Activated CD4-positive, alpha-beta memory T cell treated with anti-CD3 and anti-CD28 coated beads for 36 hours (primary cell): ENCODE measurements around the gene SNAPC3. TPM values are rescaled to one million over a fixed set of nuclear protein-coding genes. Genes with fewer than 3 reads are reported as not detected.

Experiments
- CTCF ChIA-PET: fragments of 350-600 bp; sonication (Branson Sonifier 250); formaldehyde crosslinking; loops from one replicate; lab custom pipeline; 2021; ENCODE audit warnings: antibody characterized with exemption, inconsistent platforms; lab: Charles Lee
- POLR2A ChIA-PET: fragments of 350-600 bp; sonication (Branson Sonifier 250); formaldehyde crosslinking; loops from one replicate; lab custom pipeline; 2021; ENCODE audit warnings: antibody characterized with exemption; lab: Charles Lee
- DNase-seq: peaks from one replicate; pipeline ENCODE4 v3.0.0-alpha.2; 2020
- H3K27ac Mint-ChIP-seq: one replicate; pipeline ENCODE4 v1.8.0; 2021; ENCODE audit warnings: mixed read lengths
- H3K27me3 Mint-ChIP-seq: one replicate; pipeline ENCODE4 v1.8.0; 2021; ENCODE audit warnings: mixed read lengths
- H3K36me3 Mint-ChIP-seq: one replicate; pipeline ENCODE4 v1.8.0; 2021; ENCODE audit warnings: mixed read lengths
- H3K4me1 Mint-ChIP-seq: one replicate; pipeline ENCODE4 v1.8.0; 2021; ENCODE audit warnings: low read depth, mixed read lengths
- H3K4me3 Mint-ChIP-seq: one replicate; pipeline ENCODE4 v1.8.0; 2021; ENCODE audit warnings: mild to moderate bottlenecking, mixed read lengths
- H3K9me3 Mint-ChIP-seq: one replicate; pipeline ENCODE4 v1.8.0; 2021; ENCODE audit warnings: mixed read lengths
- intact Hi-C: fragments of 100-400 bp; cut with micrococcal nuclease; formaldehyde crosslinking; loops from one replicate; pipeline ENCODE4 v1.15.1; 2023
- total RNA-seq, 2 experiments: library from RNA; stranded (reverse); gene quantifications; one replicate each; pipeline ENCODE4 v1.2.3, GENCODE V29; 2021

The SNAPC3 gene
- total RNA-seq, 2 experiments from 2014 or later: 31.2 to 35.1 TPM

DNA sequence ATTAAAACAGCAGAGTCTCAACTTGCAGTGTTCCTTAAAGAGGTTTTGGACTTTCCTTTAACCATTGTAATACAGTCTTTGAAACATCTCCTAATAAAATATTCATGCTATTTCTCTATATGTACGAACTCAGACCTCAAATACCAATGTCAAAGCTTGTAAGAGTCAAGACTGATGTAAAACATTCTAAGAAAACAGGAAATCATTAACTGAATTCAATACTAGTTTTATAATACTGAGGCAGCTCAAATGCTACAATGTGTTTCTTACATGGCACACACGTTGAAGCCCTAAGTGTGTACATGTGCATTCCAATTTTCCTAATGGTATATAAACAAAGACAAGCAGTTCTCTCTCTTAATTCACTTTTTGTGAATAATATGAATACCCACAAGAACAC lies 76.5 kb downstream of the SNAPC3 start:
- ChIA-PET CTCF (interaction anchor here (0.7 kb wide), 1 partner anchor 131 kb away, joined by 3 read pairs; no protein-coding TSS in a partner anchor), POLR2A (no interaction called here)
- intact Hi-C loops: no loop called here
- no peaks in the 10 kb centered on the region for H3K9me3 Mint-ChIP-seq
- DNase-seq: no peak
- no peak overlapping the region for H3K4me3 Mint-ChIP-seq
- H3K27ac Mint-ChIP-seq: peak overlapping the region; percentile 3
- H3K4me1 Mint-ChIP-seq: peaks cover 58% of the 10 kb centered on the region
- H3K36me3 Mint-ChIP-seq: peaks cover 26% of the 10 kb centered on the region
- H3K27me3 Mint-ChIP-seq: no peaks in the 10 kb centered on the region

DNA sequence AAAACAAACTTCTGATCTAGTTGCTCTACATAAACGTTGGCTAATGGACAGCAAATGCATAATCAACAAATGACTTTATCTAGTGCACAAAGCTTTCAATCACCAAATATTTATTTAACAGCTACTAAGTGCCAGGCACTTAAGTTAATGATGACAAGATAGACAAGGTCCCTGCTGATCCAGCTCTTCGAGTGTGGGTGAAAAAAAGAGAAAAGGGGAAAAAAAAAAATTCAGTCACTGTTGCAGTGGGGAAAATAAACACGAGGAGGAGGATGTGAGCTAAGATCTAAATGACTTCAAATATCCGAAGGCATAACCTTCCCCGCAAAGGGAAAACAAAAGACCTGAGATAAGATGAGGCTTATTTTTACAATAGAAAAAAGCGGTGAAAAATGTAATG lies 78.5 kb downstream of the SNAPC3 start:
- no peak overlapping the region for H3K4me3 Mint-ChIP-seq
- ChIA-PET POLR2A (interaction anchor here (2.2 kb wide), 1 partner anchor 10 kb away, joined by 15 read pairs; the partner anchor contains the start of gene PSIP1), CTCF (interaction anchor here (0.6 to 0.7 kb wide), 2 partner anchors 10 to 321 kb away, joined by 3 read pairs; no protein-coding TSS in a partner anchor)
- peaks cover 35% of the 10 kb centered on the region for H3K36me3 Mint-ChIP-seq
- H3K4me1 Mint-ChIP-seq: peaks cover 56% of the 10 kb centered on the region
- no peak overlapping the region for H3K27ac Mint-ChIP-seq
- no peaks in the 10 kb centered on the region for H3K9me3 Mint-ChIP-seq
- no peak for DNase-seq
- intact Hi-C loops: no loop called here
- H3K27me3 Mint-ChIP-seq: no peaks in the 10 kb centered on the region

DNA sequence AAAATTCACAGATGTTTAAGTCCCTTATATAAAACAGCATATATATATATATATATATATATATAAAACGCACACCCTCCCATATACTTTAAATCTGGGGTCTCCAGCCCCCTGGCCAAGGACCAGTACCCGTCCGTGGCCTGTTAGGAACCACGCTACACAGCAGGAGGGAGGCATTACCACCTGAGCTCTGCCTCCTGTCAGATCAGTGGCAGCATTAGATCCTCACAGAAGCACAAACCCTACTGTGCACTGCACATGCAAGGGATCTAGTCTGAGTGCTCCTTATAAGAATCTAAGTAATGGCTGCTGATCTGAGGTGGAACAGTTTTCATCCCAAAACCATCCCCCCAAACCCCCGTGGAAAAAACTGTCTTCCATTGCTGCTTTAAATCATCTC lies 79.1 kb downstream of the SNAPC3 start:
- H3K27me3 Mint-ChIP-seq: no peaks in the 10 kb centered on the region
- no peak overlapping the region for H3K27ac Mint-ChIP-seq
- H3K9me3 Mint-ChIP-seq: no peaks in the 10 kb centered on the region
- no peak overlapping the region for H3K4me3 Mint-ChIP-seq
- DNase-seq: no peak
- ChIA-PET POLR2A (interaction anchor here (2.2 kb wide), 1 partner anchor 9 kb away, joined by 15 read pairs; the partner anchor contains the start of gene PSIP1), CTCF (no interaction called here)
- intact Hi-C loops: no loop called here
- peaks cover 55% of the 10 kb centered on the region for H3K4me1 Mint-ChIP-seq
- H3K36me3 Mint-ChIP-seq: peaks cover 40% of the 10 kb centered on the region

DNA sequence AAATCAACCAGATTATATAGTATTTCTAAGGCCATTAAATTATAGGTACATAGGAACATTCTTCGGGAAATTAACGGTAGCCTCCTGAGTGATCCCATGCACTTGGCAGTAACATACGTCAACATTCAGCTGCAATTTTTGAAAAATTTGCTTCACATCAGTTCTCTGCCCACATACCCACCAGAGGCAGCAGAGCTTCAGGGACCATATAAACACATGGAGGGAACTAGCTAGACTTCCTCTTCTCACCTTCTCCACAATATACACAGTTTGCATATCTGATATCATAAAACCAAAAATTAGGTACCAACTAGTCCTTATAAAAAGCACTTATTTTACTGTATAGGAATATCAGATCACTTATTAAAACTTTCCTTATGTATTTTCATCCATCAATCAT lies 83.2 kb downstream of the SNAPC3 start:
- no peak overlapping the region for H3K4me3 Mint-ChIP-seq
- peaks cover 59% of the 10 kb centered on the region for H3K4me1 Mint-ChIP-seq
- no peak overlapping the region for H3K27ac Mint-ChIP-seq
- CTCF ChIA-PET: interaction anchor here (1.1 kb wide), 1 partner anchor 27 kb away, joined by 4 read pairs; no protein-coding TSS in a partner anchor
- no peaks in the 10 kb centered on the region for H3K9me3 Mint-ChIP-seq
- intact Hi-C loops: no loop called here
- H3K27me3 Mint-ChIP-seq: no peaks in the 10 kb centered on the region
- peaks cover 55% of the 10 kb centered on the region for H3K36me3 Mint-ChIP-seq
- POLR2A ChIA-PET: interaction anchor here (0.7 kb wide), 1 partner anchor 24 kb away, joined by 3 read pairs; no protein-coding TSS in a partner anchor
- no peak for DNase-seq

DNA sequence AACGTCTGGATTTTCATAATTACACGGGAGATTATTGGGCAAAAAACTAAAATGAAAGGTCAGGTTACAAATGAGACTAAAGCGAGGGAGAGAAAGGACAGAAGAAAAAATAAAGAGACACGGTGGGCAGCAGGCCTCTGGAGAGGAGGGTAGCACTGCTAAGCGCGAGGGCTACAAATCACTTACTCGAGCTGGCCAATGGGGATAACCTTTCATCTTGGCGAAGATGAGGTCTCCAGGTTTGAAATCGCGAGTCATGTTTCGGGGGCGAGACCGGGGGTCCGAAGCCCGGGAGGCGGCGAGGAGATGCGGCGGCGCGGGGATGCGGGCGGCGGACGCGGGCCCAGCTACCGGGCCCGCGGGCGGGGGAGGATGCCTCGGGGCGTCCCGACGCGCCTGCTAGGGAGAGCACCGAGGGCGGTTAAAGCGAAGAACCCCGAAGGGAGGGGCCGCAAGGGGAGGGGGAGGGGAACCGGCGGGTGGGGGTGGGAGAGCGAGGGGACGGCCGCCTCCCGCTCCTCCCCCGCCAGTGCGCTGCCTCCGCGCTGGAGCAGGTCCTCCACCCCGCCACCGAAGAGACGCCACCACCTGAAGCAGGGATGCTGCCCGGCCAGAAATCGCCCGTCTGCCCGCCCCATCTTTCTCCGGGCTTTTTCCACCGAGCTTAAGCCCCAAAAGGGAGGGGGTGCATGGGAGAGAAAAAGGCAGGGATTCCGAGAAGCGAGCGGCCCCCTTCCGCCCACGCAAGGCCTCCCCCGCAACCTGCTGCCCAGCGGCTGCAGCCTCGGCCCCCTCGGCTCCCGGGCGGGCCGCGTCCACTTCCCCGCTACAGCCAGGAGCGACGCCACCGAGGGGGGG lies 87.5 kb downstream of the SNAPC3 start:
- Mint-ChIP-seq H3K27me3 (no peaks in the 10 kb centered on the region), H3K36me3 (peaks cover 40% of the 10 kb centered on the region), H3K4me3 (peak overlapping the region; percentile 88), H3K4me1 (peaks cover 54% of the 10 kb centered on the region), H3K27ac (peak overlapping the region; percentile 100), H3K9me3 (no peaks in the 10 kb centered on the region)
- DNase-seq: peak; percentile 77
- intact Hi-C loops: loop anchor here (2.0 to 10.0 kb wide), 4 partner anchors 23 to 1185 kb away; no protein-coding TSS in a partner anchor
- CTCF ChIA-PET: interaction anchor here (0.7 to 2.2 kb wide), 4 partner anchors 21 to 96 kb away, joined by 3 to 13 read pairs (median 4); partner anchors contain the start of gene CCDC171
- POLR2A ChIA-PET: interaction anchor here (1.1 to 3.2 kb wide), 8 partner anchors 9 to 289 kb away, joined by 3 to 30 read pairs (median 8); partner anchors contain the start of genes CCDC171 and SNAPC3

DNA sequence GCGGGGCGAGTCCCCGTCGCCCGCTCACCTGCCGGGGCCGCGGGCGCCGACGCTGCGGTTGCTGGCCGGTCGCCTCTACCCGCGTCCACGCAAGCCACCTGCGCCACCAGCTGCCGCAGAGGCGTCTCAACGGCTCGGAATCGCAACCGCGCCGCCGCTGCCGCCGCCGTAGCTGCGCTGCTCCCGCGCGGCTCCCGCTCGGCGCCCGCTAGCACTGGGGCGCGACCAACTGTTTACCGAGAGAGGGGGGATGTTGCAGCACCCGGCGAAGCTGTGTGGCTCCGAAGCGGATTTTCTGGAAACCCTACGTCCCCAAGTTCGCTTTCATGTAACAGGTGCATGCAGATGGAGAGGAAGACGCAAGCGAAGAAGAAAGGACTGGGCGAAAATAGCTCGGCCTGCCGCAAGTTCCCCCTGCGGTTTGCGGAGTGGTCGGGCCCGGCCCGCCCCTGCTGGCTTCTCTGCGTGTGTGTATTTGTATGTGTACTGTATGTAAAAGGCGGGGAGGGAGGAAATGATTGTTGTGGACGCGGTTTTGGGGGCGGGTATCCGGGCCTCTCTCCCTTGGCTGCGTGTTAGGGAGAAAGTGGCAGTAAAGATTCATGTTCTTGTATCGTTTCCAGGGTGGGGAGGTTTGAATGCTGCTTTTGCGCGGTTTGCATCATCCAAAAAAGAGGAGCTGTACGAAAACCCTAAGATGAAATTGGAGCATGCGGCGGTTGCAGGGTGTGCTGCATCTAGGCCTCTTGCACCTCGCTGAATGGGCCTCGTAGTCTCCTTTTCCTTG lies 88.3 kb downstream of the SNAPC3 start, which contains the start of gene PSIP1:
PSIP1 (minus strand) TSS at position 182 of the 787 bp plus-strand sequence. CDS start 782 bp downstream, outside the sequence.
- DNase-seq: peak; percentile 94
- intact Hi-C loops: loop anchor here (1.0 to 10.0 kb wide), 7 partner anchors 22 to 1186 kb away; partner anchors contain the start of gene SNAPC3
- Mint-ChIP-seq H3K9me3 (no peaks in the 10 kb centered on the region), H3K4me3 (peak within 1 kb of the TSS; percentile 88), H3K27me3 (no peaks in the 10 kb centered on the region), H3K4me1 (peaks cover 50% of the 10 kb centered on the region), H3K36me3 (peaks cover 37% of the 10 kb centered on the region), H3K27ac (peak within 1 kb of the TSS; percentile 100)
- POLR2A ChIA-PET: interaction anchor here (0.7 to 3.2 kb wide), 14 partner anchors 10 to 303 kb away, joined by 3 to 30 read pairs (median 4); partner anchors contain the start of genes CCDC171 and SNAPC3
- CTCF ChIA-PET: interaction anchor here (0.8 to 2.6 kb wide), 6 partner anchors 10 to 95 kb away, joined by 3 to 13 read pairs (median 4); partner anchors contain the start of genes CCDC171 and SNAPC3

Other genes with a start within 250 kb of the SNAPC3 start
- gene TTC39B, start 115.7 kb upstream of the SNAPC3 start, total RNA-seq: 10 to 100 TPM; 30.3 to 31.7 TPM
- 100 to 1,000 TPM; 132 to 134 TPM for gene PSIP1, start 88.1 kb downstream of the SNAPC3 start, total RNA-seq
- 1 to 10 TPM; 2.5 to 2.7 TPM for gene CCDC171, start 130.2 kb downstream of the SNAPC3 start, total RNA-seq